HepG2 (cell line): Measurements from ENCODE around the gene PSD4. TPM values are rescaled to one million over a fixed set of nuclear protein-coding genes. Genes with fewer than 3 reads are reported as not detected.

ENCODE experiments used
- ASH2L ChIP-seq: fragments of 300-600, 200-600 bp; sonication (generic); IDR thresholded peaks from 2 replicates; pipeline ENCODE4 v1.7.0; 2017; ENCODE audit warnings: low read depth, mild to moderate bottlenecking, moderate library complexity, mixed read lengths, low read length; ENCODE audit not compliant: insufficient read length
- ATF7 ChIP-seq, 2 experiments: fragments of 450-650 bp in 1 of 2; sonication (generic) in 1 of 2; formaldehyde crosslinking in 1 of 2; IDR thresholded peaks; 2 replicates each; pipeline versions ENCODE4 v1.4.0 to v1.6.1; 2016 to 2020; ENCODE audit warnings: antibody characterized with exemption in 1 of 2, mild to moderate bottlenecking in 1 of 2, missing genetic modification reagents in 1 of 2
- ETV5 ChIP-seq: IDR thresholded peaks from 2 replicates; pipeline ENCODE4 v1.6.1; 2018; ENCODE audit warnings: missing biosample characterization, missing genetic modification reagents, inconsistent platforms, borderline replicate concordance
- HNRNPLL ChIP-seq: fragments of 200-400 bp; formaldehyde crosslinking; IDR thresholded peaks from 2 replicates; pipeline ENCODE4 v1.6.1; 2017; ENCODE audit warnings: mild to moderate bottlenecking, low read depth, low read length; ENCODE audit not compliant: poor library complexity, severe bottlenecking
- NCOA5 ChIP-seq: sonication (generic); formaldehyde crosslinking; IDR thresholded peaks from 2 replicates; pipeline ENCODE4 v1.4.0; 2020; ENCODE audit warnings: missing genetic modification reagents
- NR2F6 ChIP-seq, 2 experiments: IDR thresholded peaks; 2 replicates each; pipeline ENCODE4 v1.6.1; 2016; ENCODE audit warnings: antibody characterized with exemption in 1 of 2, mild to moderate bottlenecking in 1 of 2
- SALL2 ChIP-seq: sonication (generic); formaldehyde crosslinking; IDR thresholded peaks from 2 replicates; pipeline ENCODE4 v1.8.1; 2023; ENCODE audit warnings: mild to moderate bottlenecking, missing genetic modification reagents, inconsistent platforms
- SNRNP70 ChIP-seq: fragments of 200-400 bp; formaldehyde crosslinking; IDR thresholded peaks from 2 replicates; pipeline ENCODE4 v1.6.1; 2017; ENCODE audit warnings: mild to moderate bottlenecking, low read depth, low read length, moderate library complexity
- TBP ChIP-seq: sonication (generic); formaldehyde crosslinking; IDR thresholded peaks from 2 replicates; pipeline ENCODE4 v1.5.0; 2020; ENCODE audit warnings: missing genetic modification reagents
- TSC22D2 ChIP-seq: sonication (generic); formaldehyde crosslinking; IDR thresholded peaks from 2 replicates; pipeline ENCODE4 v1.5.1; 2020; ENCODE audit warnings: missing genetic modification reagents, mild to moderate bottlenecking, borderline replicate concordance
- ZFP36 ChIP-seq: fragments of 150-350 bp; IDR thresholded peaks from 2 replicates; pipeline ENCODE4 v1.6.1; 2018; ENCODE audit warnings: borderline replicate concordance, low read length, low read depth; ENCODE audit not compliant: partially characterized antibody
- ZNF496 ChIP-seq: sonication (generic); formaldehyde crosslinking; IDR thresholded peaks from 2 replicates; pipeline ENCODE4 v1.8.1; 2023; ENCODE audit warnings: mild to moderate bottlenecking, moderate library complexity, missing genetic modification reagents; ENCODE audit not compliant: insufficient replicate concordance
- ZNF674 ChIP-seq: sonication (generic); formaldehyde crosslinking; IDR thresholded peaks from 2 replicates; pipeline ENCODE4 v1.5.0; 2020; ENCODE audit warnings: low read depth, mild to moderate bottlenecking, missing genetic modification reagents
- polyA plus RNA-seq, 8 experiments: library from polyadenylated mRNA; depleted of rRNA in 3 of 8; stranded (reverse) in 7 of 8; unstranded in 1 of 8; fragments of >200 nt; fragmentation: Illumina TruSeq in 4 of 8; extraction: Trizol in 4 of 8; gene quantifications; 2 replicates each; pipeline versions ENCODE4 v1.2.1 to v1.2.3, GENCODE V29; 2011 to 2016; ENCODE audit warnings: low read depth in 4 of 8, missing spikeins in 1 of 8, mixed read lengths in 1 of 8; ENCODE audit not compliant: insufficient read depth in 1 of 8
- total RNA-seq, 5 experiments: library from RNA; depleted of rRNA; stranded (reverse); fragments of >200 nt; fragmentation: Illumina TruSeq; extraction: Trizol; gene quantifications; 2 replicates each; pipeline ENCODE4 v1.2.3, GENCODE V29; 2016; ENCODE audit warnings: low read depth in 1 of 5
- TF ChIP-seq, protein P1 (sequence below): sonication (generic); formaldehyde crosslinking; IDR thresholded peaks from 2 replicates; pipeline ENCODE4 v1.8.0; 2022; ENCODE audit warnings: mild to moderate bottlenecking, missing genetic modification reagents, moderate library complexity
- TF ChIP-seq, protein P2 (sequence below): sonication (generic); formaldehyde crosslinking; IDR thresholded peaks from 2 replicates; pipeline ENCODE4 v1.8.0; 2022; ENCODE audit warnings: missing genetic modification reagents, low read depth, mild to moderate bottlenecking, borderline replicate concordance
- TF ChIP-seq, protein P3 (sequence below): sonication (generic); formaldehyde crosslinking; IDR thresholded peaks from 2 replicates; pipeline ENCODE4 v1.8.0; 2022; ENCODE audit warnings: mild to moderate bottlenecking, missing genetic modification reagents, borderline replicate concordance
- TF ChIP-seq, protein P4 (sequence below): sonication (generic); formaldehyde crosslinking; IDR thresholded peaks from 2 replicates; pipeline ENCODE4 v1.5.0; 2020; ENCODE audit warnings: missing genetic modification reagents, mild to moderate bottlenecking, borderline replicate concordance
- TF ChIP-seq, protein P5 (sequence below): sonication (generic); formaldehyde crosslinking; IDR thresholded peaks from 2 replicates; pipeline ENCODE4 v1.4.0; 2020; ENCODE audit warnings: missing genetic modification reagents
- TF ChIP-seq, protein P6 (sequence below): sonication (generic); formaldehyde crosslinking; IDR thresholded peaks from 2 replicates; pipeline ENCODE4 v1.5.1; 2020; ENCODE audit warnings: missing genetic modification reagents, mild to moderate bottlenecking, borderline replicate concordance

Gene PSD4
- total and polyA plus RNA-seq, 2 of the 13 experiments (the other 11 are each of a cell fraction or from before 2014, with no cell fraction given): 5.8 to 9.4 TPM

DNA sequence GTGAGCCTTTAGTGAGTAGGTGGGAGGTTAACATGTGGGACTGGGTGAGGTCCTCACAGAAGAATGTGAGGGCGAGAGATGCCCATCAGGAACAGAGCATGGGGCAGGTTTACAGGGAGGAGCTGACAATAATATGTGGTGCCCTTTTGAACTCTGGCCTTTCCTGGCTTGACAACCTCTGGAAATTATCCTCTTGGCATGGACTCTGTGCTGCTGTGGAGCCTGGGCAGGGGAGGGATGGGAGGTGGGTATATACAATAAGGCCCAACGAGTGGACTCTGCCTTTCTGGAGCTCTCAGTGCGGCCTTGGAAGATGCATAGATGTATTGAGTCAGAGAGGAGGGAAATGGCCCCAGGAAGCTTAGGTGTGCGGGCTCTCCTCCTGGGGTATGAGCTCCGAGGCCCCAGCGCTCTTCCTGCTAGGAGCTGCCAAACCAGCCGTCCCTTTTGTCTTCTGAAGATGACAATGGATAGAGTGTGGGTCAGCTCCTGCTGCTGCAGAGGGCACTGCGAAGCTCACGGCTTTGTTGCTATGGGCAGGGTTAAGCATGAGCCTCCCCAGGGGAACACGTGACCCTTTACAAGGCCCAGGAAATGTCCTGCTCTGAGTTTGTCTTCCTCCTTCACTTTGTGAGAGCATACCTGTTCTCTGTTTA lies 8.7 kb upstream of the PSD4 start (continued):
- TF ChIP-seq, protein P1, sequence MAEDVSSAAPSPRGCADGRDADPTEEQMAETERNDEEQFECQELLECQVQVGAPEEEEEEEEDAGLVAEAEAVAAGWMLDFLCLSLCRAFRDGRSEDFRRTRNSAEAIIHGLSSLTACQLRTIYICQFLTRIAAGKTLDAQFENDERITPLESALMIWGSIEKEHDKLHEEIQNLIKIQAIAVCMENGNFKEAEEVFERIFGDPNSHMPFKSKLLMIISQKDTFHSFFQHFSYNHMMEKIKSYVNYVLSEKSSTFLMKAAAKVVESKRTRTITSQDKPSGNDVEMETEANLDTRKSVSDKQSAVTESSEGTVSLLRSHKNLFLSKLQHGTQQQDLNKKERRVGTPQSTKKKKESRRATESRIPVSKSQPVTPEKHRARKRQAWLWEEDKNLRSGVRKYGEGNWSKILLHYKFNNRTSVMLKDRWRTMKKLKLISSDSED (CRISPR knock-in tag): no peak
- TF ChIP-seq, protein P2, sequence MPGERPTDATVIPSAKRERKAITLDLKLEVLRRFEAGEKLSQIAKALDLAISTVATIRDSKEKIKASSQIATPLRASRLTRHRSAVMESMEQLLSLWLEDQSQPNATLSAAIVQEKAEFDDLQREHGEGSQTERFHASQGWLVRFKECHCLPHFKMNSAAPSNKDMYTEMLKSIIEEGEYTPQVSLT (CRISPR knock-in tag): no peak
- no peak for TF ChIP-seq HNRNPLL
- peak; percentile 38; the same call in 1 of the 2 replicates for TF ChIP-seq ETV5
- no peak for TF ChIP-seq TSC22D2 (CRISPR knock-in tag)
- no peak for TF ChIP-seq SNRNP70
- TF ChIP-seq, protein P3, sequence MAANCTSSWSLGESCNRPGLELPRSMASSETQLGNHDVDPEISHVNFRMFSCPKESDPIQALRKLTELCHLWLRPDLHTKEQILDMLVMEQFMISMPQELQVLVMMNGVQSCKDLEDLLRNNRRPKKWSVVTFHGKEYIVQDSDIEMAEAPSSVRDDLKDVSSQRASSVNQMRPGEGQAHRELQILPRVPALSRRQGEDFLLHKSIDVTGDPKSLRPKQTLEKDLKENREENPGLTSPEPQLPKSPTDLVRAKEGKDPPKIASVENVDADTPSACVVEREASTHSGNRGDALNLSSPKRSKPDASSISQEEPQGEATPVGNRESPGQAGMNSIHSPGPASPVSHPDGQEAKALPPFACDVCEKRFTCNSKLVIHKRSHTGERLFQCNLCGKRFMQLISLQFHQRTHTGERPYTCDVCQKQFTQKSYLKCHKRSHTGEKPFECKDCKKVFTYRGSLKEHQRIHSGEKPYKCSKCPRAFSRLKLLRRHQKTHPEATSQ (CRISPR knock-in tag): no peak
- TF ChIP-seq, protein P4, sequence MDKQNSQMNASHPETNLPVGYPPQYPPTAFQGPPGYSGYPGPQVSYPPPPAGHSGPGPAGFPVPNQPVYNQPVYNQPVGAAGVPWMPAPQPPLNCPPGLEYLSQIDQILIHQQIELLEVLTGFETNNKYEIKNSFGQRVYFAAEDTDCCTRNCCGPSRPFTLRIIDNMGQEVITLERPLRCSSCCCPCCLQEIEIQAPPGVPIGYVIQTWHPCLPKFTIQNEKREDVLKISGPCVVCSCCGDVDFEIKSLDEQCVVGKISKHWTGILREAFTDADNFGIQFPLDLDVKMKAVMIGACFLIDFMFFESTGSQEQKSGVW (CRISPR knock-in tag): no peak
- peak; percentile 23 for TF ChIP-seq ASH2L
- TF ChIP-seq, protein P5, sequence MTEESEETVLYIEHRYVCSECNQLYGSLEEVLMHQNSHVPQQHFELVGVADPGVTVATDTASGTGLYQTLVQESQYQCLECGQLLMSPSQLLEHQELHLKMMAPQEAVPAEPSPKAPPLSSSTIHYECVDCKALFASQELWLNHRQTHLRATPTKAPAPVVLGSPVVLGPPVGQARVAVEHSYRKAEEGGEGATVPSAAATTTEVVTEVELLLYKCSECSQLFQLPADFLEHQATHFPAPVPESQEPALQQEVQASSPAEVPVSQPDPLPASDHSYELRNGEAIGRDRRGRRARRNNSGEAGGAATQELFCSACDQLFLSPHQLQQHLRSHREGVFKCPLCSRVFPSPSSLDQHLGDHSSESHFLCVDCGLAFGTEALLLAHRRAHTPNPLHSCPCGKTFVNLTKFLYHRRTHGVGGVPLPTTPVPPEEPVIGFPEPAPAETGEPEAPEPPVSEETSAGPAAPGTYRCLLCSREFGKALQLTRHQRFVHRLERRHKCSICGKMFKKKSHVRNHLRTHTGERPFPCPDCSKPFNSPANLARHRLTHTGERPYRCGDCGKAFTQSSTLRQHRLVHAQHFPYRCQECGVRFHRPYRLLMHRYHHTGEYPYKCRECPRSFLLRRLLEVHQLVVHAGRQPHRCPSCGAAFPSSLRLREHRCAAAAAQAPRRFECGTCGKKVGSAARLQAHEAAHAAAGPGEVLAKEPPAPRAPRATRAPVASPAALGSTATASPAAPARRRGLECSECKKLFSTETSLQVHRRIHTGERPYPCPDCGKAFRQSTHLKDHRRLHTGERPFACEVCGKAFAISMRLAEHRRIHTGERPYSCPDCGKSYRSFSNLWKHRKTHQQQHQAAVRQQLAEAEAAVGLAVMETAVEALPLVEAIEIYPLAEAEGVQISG (CRISPR knock-in tag): peak; percentile 12; the same call in 1 of the 2 replicates
- TF ChIP-seq NR2F6 (IDR thresholded peaks at IDR 0.05): peak; percentile 80
- peak; percentile 75; the same call in 1 of the 2 replicates for TF ChIP-seq NR2F6 (CRISPR knock-in tag; IDR thresholded peaks at IDR 0.05)
- TF ChIP-seq, protein P6, sequence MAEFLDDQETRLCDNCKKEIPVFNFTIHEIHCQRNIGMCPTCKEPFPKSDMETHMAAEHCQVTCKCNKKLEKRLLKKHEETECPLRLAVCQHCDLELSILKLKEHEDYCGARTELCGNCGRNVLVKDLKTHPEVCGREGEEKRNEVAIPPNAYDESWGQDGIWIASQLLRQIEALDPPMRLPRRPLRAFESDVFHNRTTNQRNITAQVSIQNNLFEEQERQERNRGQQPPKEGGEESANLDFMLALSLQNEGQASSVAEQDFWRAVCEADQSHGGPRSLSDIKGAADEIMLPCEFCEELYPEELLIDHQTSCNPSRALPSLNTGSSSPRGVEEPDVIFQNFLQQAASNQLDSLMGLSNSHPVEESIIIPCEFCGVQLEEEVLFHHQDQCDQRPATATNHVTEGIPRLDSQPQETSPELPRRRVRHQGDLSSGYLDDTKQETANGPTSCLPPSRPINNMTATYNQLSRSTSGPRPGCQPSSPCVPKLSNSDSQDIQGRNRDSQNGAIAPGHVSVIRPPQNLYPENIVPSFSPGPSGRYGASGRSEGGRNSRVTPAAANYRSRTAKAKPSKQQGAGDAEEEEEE: 0 out of 2 replicates have a peak, but pooled peaks have one; percentile 58
- TF ChIP-seq SALL2 (CRISPR knock-in tag): peak; percentile 77; the same call in 1 of the 2 replicates
- TF ChIP-seq ATF7 (IDR thresholded peaks at IDR 0.05): no peak
- TF ChIP-seq ATF7 (CRISPR knock-in tag; IDR thresholded peaks at IDR 0.05): no peak
- TF ChIP-seq ZNF674 (CRISPR knock-in tag): no peak
- TF ChIP-seq TBP: no peak
- no peak for TF ChIP-seq ZFP36
- no peak for TF ChIP-seq ZNF496 (CRISPR knock-in tag)
- no peak for TF ChIP-seq NCOA5 (CRISPR knock-in tag)
